ENCODE data around the gene TXNDC12. TPM values are rescaled to one million over a fixed set of nuclear protein-coding genes. Genes with fewer than 3 reads are reported as not detected.

TXNDC12 gene
- 31.0 to 42.1 TPM (median 39.3 TPM) in 5 replicates for total RNA-seq (2022; extraction: Qiagen RNA extraction)

GRCh38 chr1:52055066-52055865 lies at the start of gene TXNDC12:
TSS of gene TXNDC12 (minus strand) at chr1:52055191. CDS start at chr1:52055096, 95 bp downstream.

GRCh38 chr1:52056163-52056936 lies 1.4 kb upstream of the TXNDC12 start, which contains the start of gene BTF3L4:
TSS of gene BTF3L4 (plus strand) at chr1:52056295. CDS start at chr1:52059848, 3,553 bp downstream.

DNA sequence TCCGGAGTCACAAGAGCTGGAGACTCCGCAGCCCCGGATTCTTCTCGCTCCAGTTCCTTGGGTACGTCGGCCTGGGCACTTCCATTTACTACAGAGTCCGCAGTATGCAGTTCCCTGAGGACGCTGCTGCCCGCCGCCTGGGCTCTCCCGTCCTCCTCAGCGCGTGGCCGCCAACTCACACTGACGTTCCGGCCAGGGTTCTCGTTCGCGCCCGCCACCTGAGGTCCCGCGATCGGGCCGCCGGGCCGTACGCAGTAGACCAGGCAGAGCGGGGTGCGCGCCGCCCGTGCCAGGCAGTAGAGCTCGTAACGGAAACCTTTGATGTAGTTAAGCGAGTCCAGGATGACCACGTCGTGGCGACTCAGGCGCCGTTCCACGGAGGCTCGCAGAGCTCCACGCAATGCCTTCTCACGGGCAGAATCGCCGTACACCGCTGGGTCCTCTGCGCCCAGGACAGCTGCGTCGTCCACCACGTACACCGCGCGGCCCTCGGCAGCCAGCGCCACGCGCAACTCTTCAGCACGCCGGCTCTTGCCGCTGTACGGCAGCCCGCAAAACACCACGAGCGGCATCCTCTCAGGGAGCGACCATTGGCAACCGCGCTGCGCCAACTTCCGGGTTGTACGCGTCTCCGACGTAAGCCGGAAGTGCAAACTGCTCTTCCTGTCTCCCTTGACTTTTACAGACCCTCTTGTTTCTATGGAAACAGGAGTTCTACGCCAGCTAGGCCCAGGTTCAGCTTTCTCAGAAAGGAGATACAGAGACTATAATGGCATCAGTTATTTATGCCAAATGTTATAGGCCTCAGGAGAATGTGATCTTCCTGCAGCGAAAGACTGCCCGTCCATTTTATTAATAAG lies 21.6 kb downstream of the TXNDC12 start, which contains the start of gene KTI12:
Gene KTI12, minus strand, starts transcription at position 621 of the 860 bp plus-strand sequence. Its CDS starts 49 bp downstream, at position 572.

GRCh38 chr1:51990478-51990965 lies 64.5 kb downstream of the TXNDC12 start, which contains the start of gene RAB3B:
TSS of gene RAB3B (minus strand) at chr1:51990700. CDS start at chr1:51977117, 13,583 bp downstream.

Other genes starting within 250 kb of the TXNDC12 start
- gene NRDC, start 176.5 kb downstream of the TXNDC12 start, total RNA-seq (2022; extraction: Qiagen RNA extraction) = 72.9 to 78.3 TPM (median 74.6 TPM) in 5 replicates
- 4.8 to 10.0 TPM (median 5.7 TPM) in 5 replicates for gene RAB3B, start 64.5 kb downstream of the TXNDC12 start, total RNA-seq (2022; extraction: Qiagen RNA extraction)
- 16.5 to 19.5 TPM (median 17.0 TPM) in 5 replicates for gene KTI12, start 21.4 kb downstream of the TXNDC12 start, total RNA-seq (2022; extraction: Qiagen RNA extraction)
- 28.8 to 42.1 TPM (median 30.5 TPM) in 5 replicates for gene BTF3L4, start 1.1 kb upstream of the TXNDC12 start, total RNA-seq (2022; extraction: Qiagen RNA extraction)
- gene ZFYVE9, start 86.9 kb upstream of the TXNDC12 start, total RNA-seq (2022; extraction: Qiagen RNA extraction) = 7.2 to 10.4 TPM (median 8.2 TPM) in 5 replicates